OCI-LY1 (cell line): ENCODE data around the gene DHX29.

Experiments used
- EZH2 ChIP-seq: fragments of 200-600 bp; sonication (generic), shearing (Covaris generic); IDR thresholded peaks from 2 replicates; pipeline ENCODE4 v1.8.0; 2017; ENCODE audit warnings: borderline replicate concordance, mixed run types, mild to moderate bottlenecking, antibody characterized with exemption, low read length, moderate library complexity, mixed read lengths
- TF ChIP-seq, protein P1 (sequence below): fragments of 200-600 bp; sonication (generic), shearing (Covaris generic); IDR thresholded peaks from 2 replicates; pipeline ENCODE4 v1.5.1; 2017; ENCODE audit warnings: mild to moderate bottlenecking, antibody characterized with exemption, low read length, moderate library complexity, mixed read lengths

DNA sequence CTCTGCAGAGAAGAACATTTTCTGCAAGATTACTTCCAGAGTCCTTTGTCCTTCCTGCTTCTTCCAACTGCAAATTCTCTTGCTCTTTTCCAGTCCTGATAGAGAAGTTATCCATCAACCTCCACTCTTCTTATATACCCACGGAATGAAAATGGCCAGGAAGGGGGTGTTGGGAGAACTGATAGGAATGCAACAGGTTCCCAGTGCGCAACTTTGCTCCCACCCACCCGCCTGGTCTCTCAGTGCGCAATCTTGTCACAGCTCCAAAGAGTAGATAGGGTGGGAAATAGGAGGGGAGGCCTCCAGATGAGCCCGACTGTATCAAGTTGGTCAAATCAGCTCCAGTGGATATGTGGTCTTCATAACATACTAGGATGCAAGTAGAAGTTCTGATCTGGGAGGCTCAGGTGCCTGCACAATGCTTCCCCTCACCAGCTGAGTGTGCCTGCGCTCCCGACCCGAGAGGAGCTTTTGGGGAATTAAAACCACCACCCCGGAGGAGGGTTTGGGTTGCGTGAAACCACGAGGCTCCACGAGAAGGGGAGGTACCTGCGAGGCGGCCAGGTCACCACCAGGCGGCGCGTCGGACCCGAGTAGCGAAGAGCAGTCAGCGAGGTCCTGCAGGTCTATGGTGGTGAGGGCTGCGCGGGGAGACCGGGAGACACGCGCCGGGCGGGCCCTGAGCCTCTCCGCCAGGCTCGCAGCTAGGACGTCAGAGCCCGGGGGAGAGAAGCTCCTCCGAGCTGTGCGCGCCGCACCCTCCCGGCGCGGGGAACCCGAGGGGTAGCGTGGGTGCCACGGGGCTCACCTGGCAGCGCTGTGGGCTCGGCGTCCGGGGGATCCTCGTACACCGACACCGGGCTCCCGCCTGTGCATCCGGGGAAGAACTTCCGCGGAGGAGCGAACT, 81.2 kb downstream of the DHX29 start:
- TF ChIP-seq, protein P1, sequence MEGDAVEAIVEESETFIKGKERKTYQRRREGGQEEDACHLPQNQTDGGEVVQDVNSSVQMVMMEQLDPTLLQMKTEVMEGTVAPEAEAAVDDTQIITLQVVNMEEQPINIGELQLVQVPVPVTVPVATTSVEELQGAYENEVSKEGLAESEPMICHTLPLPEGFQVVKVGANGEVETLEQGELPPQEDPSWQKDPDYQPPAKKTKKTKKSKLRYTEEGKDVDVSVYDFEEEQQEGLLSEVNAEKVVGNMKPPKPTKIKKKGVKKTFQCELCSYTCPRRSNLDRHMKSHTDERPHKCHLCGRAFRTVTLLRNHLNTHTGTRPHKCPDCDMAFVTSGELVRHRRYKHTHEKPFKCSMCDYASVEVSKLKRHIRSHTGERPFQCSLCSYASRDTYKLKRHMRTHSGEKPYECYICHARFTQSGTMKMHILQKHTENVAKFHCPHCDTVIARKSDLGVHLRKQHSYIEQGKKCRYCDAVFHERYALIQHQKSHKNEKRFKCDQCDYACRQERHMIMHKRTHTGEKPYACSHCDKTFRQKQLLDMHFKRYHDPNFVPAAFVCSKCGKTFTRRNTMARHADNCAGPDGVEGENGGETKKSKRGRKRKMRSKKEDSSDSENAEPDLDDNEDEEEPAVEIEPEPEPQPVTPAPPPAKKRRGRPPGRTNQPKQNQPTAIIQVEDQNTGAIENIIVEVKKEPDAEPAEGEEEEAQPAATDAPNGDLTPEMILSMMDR = peak; percentile 85
- TF ChIP-seq EZH2 = no peak
